Body of pancreas (tissue), 4 donors: ENCODE data around the gene PHAF1. TPM values are rescaled to one million over a fixed set of nuclear protein-coding genes. Genes with fewer than 3 reads are reported as not detected.

Experiments
- ATAC-seq: fragments of 150-250 bp; one replicate; pipeline ENCODE4 v1.9.1; 2016
- DNase-seq, 4 donors: peaks; one replicate each; pipeline ENCODE4 v3.0.0-alpha.2; 2019
- H3K27ac ChIP-seq, 4 donors: fragments of 200-600 bp; sonication (generic); 1 replicate in 3 of 4; 2 replicates in 1 of 4; pipeline versions ENCODE4 v1.5.1 to v1.6.1; 2016 to 2019; ENCODE audit warnings: mild to moderate bottlenecking in 1 of 4, mixed read lengths in 1 of 4, moderate library complexity in 1 of 4
- H3K27me3 ChIP-seq, 2 donors: fragments of 200-600 bp; sonication (generic); one replicate each; pipeline ENCODE4 v1.6.0; 2016; ENCODE audit warnings: mild to moderate bottlenecking in 1 of 2
- H3K36me3 ChIP-seq, 2 donors: fragments of 200-600 bp; sonication (generic); replicated peaks in 1 of 2; 2 replicates each; pipeline ENCODE4 v1.5.1; 2016; ENCODE audit warnings: low read depth in 2 of 2; ENCODE audit not compliant: insufficient read depth in 1 of 2
- H3K4me1 ChIP-seq: fragments of 200-600 bp; sonication (generic); one replicate; pipeline ENCODE4 v1.6.0; 2016
- H3K4me3 ChIP-seq, 2 donors: fragments of 200-600 bp; sonication (generic); 1 replicate in 1 of 2; 2 replicates in 1 of 2; pipeline ENCODE4 v1.5.1; 2016 to 2019
- H3K9me3 ChIP-seq, 3 donors: fragments of 200-600 bp; sonication (generic); 1 replicate in 2 of 3; 2 replicates in 1 of 3; pipeline ENCODE4 v1.5.1; 2016
- POLR2A ChIP-seq, 3 donors: fragments of 450-650 bp; IDR thresholded peaks; one replicate each; pipeline ENCODE4 v1.6.1; 2016; ENCODE audit warnings: antibody characterized with exemption in 3 of 3, mild to moderate bottlenecking in 2 of 3
- WGBS, 2 donors: methylation state at CpG; one replicate each; pipeline ENCODE4 v1.1.5; 2017; 5-methylcytosine and 5-hydroxymethylcytosine counted together
- intact Hi-C: fragments of 100-400 bp; cut with DNase I; formaldehyde crosslinking; loops from one replicate; pipeline ENCODE4 v1.15.1; 2023
- total RNA-seq, 2 donors: library from RNA; depleted of rRNA; stranded (reverse); fragments of >200 nt; gene quantifications; one replicate each; pipeline ENCODE4 v1.1.0, GENCODE V29; 2016
- TF ChIP-seq, protein P1 (sequence below), 7 experiments: fragments of 450-650 bp in 4 of 7; fragments of 200-600 bp in 3 of 7; sonication (generic) in 3 of 7; IDR thresholded peaks; one replicate each; pipeline ENCODE4 v1.5.1; 2016 to 2019; ENCODE audit warnings: antibody characterized with exemption in 7 of 7

PHAF1 gene
- total RNA-seq, 2 donors from 2014 or later = 7.8 to 18.5 TPM

DNA sequence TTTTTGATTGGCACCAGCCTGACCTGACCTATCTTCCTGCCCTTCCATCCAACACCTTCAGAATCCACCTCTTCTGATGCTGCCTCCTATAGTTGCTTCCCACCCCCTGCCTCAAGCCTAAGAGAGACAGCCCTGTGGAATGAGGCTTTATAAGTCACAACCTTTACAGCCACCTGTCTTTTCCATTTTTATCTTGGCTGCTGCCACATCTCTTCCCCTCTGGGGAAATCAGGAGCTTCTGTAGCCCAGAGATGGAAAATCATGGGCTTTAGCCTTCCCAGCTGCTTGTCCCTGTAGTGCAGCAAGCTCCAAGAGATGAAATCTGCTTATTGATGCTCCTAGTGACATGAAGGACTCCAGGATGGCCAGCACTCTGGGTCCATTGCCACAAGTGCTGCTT, 18.7 kb downstream of the PHAF1 start:
- H3K4me3 ChIP-seq = no peak overlapping the region
- ATAC-seq (no peak), DNase-seq (no peak)
- H3K4me1 ChIP-seq = no peaks in the 10 kb centered on the region
- no peak overlapping the region for H3K27ac ChIP-seq
- H3K27me3 ChIP-seq = no peaks in the 10 kb centered on the region
- no peaks in the 10 kb centered on the region for H3K9me3 ChIP-seq
- TF ChIP-seq POLR2A (IDR thresholded peaks at IDR 0.05) = no peak
- TF ChIP-seq, protein P1, sequence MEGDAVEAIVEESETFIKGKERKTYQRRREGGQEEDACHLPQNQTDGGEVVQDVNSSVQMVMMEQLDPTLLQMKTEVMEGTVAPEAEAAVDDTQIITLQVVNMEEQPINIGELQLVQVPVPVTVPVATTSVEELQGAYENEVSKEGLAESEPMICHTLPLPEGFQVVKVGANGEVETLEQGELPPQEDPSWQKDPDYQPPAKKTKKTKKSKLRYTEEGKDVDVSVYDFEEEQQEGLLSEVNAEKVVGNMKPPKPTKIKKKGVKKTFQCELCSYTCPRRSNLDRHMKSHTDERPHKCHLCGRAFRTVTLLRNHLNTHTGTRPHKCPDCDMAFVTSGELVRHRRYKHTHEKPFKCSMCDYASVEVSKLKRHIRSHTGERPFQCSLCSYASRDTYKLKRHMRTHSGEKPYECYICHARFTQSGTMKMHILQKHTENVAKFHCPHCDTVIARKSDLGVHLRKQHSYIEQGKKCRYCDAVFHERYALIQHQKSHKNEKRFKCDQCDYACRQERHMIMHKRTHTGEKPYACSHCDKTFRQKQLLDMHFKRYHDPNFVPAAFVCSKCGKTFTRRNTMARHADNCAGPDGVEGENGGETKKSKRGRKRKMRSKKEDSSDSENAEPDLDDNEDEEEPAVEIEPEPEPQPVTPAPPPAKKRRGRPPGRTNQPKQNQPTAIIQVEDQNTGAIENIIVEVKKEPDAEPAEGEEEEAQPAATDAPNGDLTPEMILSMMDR (IDR thresholded peaks at IDR 0.05) = no peak
- H3K36me3 ChIP-seq = peaks cover 0 to 13% of the 10 kb centered on the region in 2 donors
- intact Hi-C loops = no loop called here

DNA sequence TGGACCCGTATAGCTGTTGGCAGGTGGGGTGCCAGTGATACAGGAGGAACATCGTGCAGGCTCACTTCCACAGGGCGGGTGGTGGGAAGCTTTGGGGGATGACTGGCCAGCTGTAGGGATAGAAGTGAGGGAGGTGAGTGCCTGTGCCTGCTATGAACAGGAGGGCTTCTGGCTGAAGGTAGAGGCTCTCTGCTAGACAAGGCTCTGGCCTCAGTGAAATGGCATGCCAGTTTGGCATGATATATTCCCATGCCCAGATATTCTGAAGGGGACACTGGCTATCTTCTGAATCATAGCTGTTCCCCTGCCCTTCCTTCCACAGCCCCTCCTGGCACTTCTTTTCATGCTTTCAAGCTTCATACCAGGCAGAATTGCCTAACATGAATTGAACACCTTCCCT, 19.1 kb downstream of the PHAF1 start:
- TF ChIP-seq, protein P1 (IDR thresholded peaks at IDR 0.05) = no peak
- TF ChIP-seq POLR2A (IDR thresholded peaks at IDR 0.05) = no peak
- no peaks in the 10 kb centered on the region for H3K4me1 ChIP-seq
- no peak overlapping the region for H3K4me3 ChIP-seq
- H3K27ac ChIP-seq = no peak overlapping the region
- DNase-seq = no peak
- H3K9me3 ChIP-seq = no peaks in the 10 kb centered on the region
- H3K27me3 ChIP-seq = no peaks in the 10 kb centered on the region
- intact Hi-C loops = no loop called here
- no peak for ATAC-seq
- WGBS, 2 donors = 79 to 100% methylated on average over 2 to 3 of the region's 3 CpGs
- H3K36me3 ChIP-seq = peaks cover 0 to 12% of the 10 kb centered on the region in 2 donors

DNA sequence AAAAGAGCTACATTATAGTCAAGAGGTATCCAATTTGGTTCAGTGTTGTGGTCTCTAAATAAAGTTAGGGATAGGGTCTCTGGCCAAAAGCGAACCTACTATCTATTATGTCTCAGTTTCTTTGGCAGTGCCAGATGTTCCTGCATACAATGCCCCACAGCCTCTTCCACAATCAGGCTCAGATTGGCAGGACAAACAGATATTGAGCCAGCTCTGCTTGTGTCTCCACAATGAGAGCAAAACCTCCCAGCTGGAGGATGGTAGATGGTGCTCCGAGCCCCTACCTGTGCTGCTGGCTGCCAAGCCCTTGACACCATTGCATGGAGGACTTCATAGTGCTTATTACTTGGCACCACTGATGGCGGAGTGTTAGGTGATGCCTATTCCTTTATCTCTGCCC, 19.7 kb downstream of the PHAF1 start:
- DNase-seq (no peak), ATAC-seq (no peak)
- Histone ChIP-seq H3K9me3 (no peaks in the 10 kb centered on the region), H3K27ac (no peak overlapping the region), H3K4me3 (no peak overlapping the region), H3K4me1 (no peaks in the 10 kb centered on the region), H3K27me3 (no peaks in the 10 kb centered on the region), H3K36me3 (peaks cover 0 to 9% of the 10 kb centered on the region in 2 donors)
- intact Hi-C loops = no loop called here
- WGBS, 2 donors = 89 to 90% methylated on average over 3 of the region's 3 CpGs
- no peak for TF ChIP-seq POLR2A (IDR thresholded peaks at IDR 0.05)
- TF ChIP-seq, protein P1 (IDR thresholded peaks at IDR 0.05) = no peak

DNA sequence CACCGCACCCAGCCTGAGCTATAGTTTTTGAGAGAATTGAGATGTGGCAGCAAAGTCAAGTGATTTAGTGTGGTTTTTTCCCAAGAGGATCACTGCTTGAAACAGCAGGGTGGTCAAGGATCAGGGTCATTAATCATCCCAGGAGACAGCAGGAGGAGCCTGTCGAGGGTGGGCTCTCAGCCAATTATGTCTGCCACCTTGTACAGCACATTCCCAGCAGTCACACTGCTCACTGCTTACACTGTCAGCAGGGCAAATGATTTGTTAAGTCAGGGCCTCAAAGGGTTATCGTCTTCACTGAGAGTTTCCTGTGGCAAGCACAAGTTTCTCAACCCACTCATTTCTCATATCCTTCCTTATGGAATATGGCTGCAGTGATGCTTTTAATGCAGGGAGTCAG, 27.9 kb downstream of the PHAF1 start:
- TF ChIP-seq POLR2A (IDR thresholded peaks at IDR 0.05) = no peak
- TF ChIP-seq, protein P1 (IDR thresholded peaks at IDR 0.05) = no peak
- Histone ChIP-seq H3K4me1 (no peaks in the 10 kb centered on the region), H3K27me3 (no peaks in the 10 kb centered on the region), H3K36me3 (peaks cover 0 to 32% of the 10 kb centered on the region in 2 donors), H3K27ac (no peak overlapping the region), H3K9me3 (no peaks in the 10 kb centered on the region), H3K4me3 (no peak overlapping the region)
- no peak for ATAC-seq
- intact Hi-C loops = no loop called here
- DNase-seq = no peak
- 57 to 70% methylated on average over 3 of the region's 3 CpGs for WGBS, 2 donors

DNA sequence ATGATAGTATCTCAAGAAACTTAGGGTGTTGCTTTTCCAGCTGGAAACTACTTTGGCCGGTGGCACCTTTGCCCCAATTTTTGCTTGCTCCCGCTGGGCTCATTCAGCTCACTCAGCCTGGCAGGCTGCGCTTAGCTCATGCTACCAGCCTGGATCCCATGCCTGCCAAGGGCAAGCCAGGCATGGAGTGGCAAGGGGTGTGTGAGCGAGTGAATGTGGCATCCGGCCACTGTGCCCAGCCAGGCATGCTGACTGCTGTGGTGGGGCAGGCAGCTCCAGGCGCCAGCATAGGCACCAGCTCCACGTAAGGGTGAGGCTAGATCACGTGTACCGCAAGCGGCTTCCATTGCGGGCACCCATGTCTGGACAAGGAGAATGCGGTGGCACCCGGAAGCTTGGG, 31.6 kb downstream of the PHAF1 start:
- DNase-seq = no peak
- intact Hi-C loops = no loop called here
- no peaks in the 10 kb centered on the region for H3K9me3 ChIP-seq
- no peak overlapping the region for H3K4me3 ChIP-seq
- no peak overlapping the region for H3K27ac ChIP-seq
- no peak for ATAC-seq
- H3K27me3 ChIP-seq = no peaks in the 10 kb centered on the region
- peaks cover 6 to 42% of the 10 kb centered on the region in 2 donors for H3K36me3 ChIP-seq
- WGBS, 2 donors = 98 to 100% methylated on average over 5 to 13 of the region's 13 CpGs
- no peak for TF ChIP-seq POLR2A (IDR thresholded peaks at IDR 0.05)
- TF ChIP-seq, protein P1 (IDR thresholded peaks at IDR 0.05) = no peak
- H3K4me1 ChIP-seq = no peaks in the 10 kb centered on the region
